ENCODE measurements around the gene HEATR9. TPM values are rescaled to one million over a fixed set of nuclear protein-coding genes. Genes with fewer than 3 reads are reported as not detected.

Gene HEATR9
- total RNA-seq, 1 donor from 2014 or later: not detected

- intact Hi-C loops (cut with micrococcal nuclease): no loop called here
- DNase-seq: no peak
- no peak for ATAC-seq
Measured at GRCh38 chr17:35821308-35821707, 47.4 kb downstream of the HEATR9 start.

GRCh38 chr17:35819455-35819854 lies 49.2 kb downstream of the HEATR9 start:
- ATAC-seq: no peak
- DNase-seq: no peak
- intact Hi-C loops (cut with micrococcal nuclease): no loop called here

- DNase-seq (no peak), ATAC-seq (no peak)
- intact Hi-C loops (cut with micrococcal nuclease): no loop called here
Measured at GRCh38 chr17:35817196-35817595, 51.5 kb downstream of the HEATR9 start.

- ATAC-seq (no peak), DNase-seq (no peak)
- intact Hi-C loops (cut with micrococcal nuclease): no loop called here
Measured at GRCh38 chr17:35816723-35817122, 52.0 kb downstream of the HEATR9 start.

GRCh38 chr17:35812456-35812855 lies 56.2 kb downstream of the HEATR9 start:
- DNase-seq (no peak), ATAC-seq (no peak)
- intact Hi-C loops (cut with micrococcal nuclease): no loop called here

- ATAC-seq (no peak), DNase-seq (no peak)
- intact Hi-C loops (cut with micrococcal nuclease): no loop called here
Measured at GRCh38 chr17:35811759-35812158, 56.9 kb downstream of the HEATR9 start.

GRCh38 chr17:35809855-35810461 lies 58.7 kb downstream of the HEATR9 start:
- DNase-seq: no peak
- ATAC-seq: no peak
- intact Hi-C loops (cut with micrococcal nuclease): no loop called here

- DNase-seq: peak; percentile 96
- intact Hi-C loops (cut with micrococcal nuclease): no loop called here
- ATAC-seq: peak; percentile 98
Measured at GRCh38 chr17:35808962-35809854, 59.5 kb downstream of the HEATR9 start, which contains the start of gene TAF15. Gene TAF15, plus strand, starts transcription at chr17:35809484. Its CDS starts 86 bp downstream, at chr17:35809570.

- DNase-seq (no peak), ATAC-seq (no peak)
- intact Hi-C loops (cut with micrococcal nuclease): no loop called here
Measured at GRCh38 chr17:35808240-35808961, 60.3 kb downstream of the HEATR9 start.

GRCh38 chr17:35807371-35808144 lies 61.1 kb downstream of the HEATR9 start:
- intact Hi-C loops (cut with micrococcal nuclease): no loop called here
- ATAC-seq (no peak), DNase-seq (no peak)

Other genes starting within 250 kb of the HEATR9 start
- 23.8 TPM for gene RASL10B, start 137.3 kb downstream of the HEATR9 start, total RNA-seq
- gene GAS2L2, start 115.7 kb downstream of the HEATR9 start, total RNA-seq: 0.27 TPM
- not detected for gene C17orf50, start 108.0 kb downstream of the HEATR9 start, total RNA-seq
- 1.5 TPM for gene MMP28, start 73.2 kb downstream of the HEATR9 start, total RNA-seq
- 110 TPM for gene TAF15, start 59.4 kb downstream of the HEATR9 start, total RNA-seq
- gene CCL5, start 11.5 kb upstream of the HEATR9 start, total RNA-seq: 4.2 TPM
- gene RDM1, start 61.9 kb upstream of the HEATR9 start, total RNA-seq: not detected
- not detected for gene LYZL6, start 74.8 kb upstream of the HEATR9 start, total RNA-seq
- gene CCL16, start 112.6 kb upstream of the HEATR9 start, total RNA-seq: not detected
- 8.1 TPM for gene CCL14, start 117.8 kb upstream of the HEATR9 start, total RNA-seq
- not detected for gene CCL15, start 132.7 kb upstream of the HEATR9 start, total RNA-seq
- not detected for gene CCL23, start 149.1 kb upstream of the HEATR9 start, total RNA-seq
- gene CCL18, start 195.4 kb upstream of the HEATR9 start, total RNA-seq: 1.4 TPM
- not detected for gene CCL3, start 221.3 kb upstream of the HEATR9 start, total RNA-seq
- gene CCL4, start 234.9 kb upstream of the HEATR9 start, total RNA-seq: 0.74 TPM